ENCODE results near the gene LARGE1.

LARGE1 gene

GRCh38 chr22:33914699-33915098 lies 5.6 kb downstream of the LARGE1 start:
- no peak overlapping the region for H3K4me3 ChIP-seq (ENCODE audit: low read depth, low read length)
- TF ChIP-seq, protein P1, sequence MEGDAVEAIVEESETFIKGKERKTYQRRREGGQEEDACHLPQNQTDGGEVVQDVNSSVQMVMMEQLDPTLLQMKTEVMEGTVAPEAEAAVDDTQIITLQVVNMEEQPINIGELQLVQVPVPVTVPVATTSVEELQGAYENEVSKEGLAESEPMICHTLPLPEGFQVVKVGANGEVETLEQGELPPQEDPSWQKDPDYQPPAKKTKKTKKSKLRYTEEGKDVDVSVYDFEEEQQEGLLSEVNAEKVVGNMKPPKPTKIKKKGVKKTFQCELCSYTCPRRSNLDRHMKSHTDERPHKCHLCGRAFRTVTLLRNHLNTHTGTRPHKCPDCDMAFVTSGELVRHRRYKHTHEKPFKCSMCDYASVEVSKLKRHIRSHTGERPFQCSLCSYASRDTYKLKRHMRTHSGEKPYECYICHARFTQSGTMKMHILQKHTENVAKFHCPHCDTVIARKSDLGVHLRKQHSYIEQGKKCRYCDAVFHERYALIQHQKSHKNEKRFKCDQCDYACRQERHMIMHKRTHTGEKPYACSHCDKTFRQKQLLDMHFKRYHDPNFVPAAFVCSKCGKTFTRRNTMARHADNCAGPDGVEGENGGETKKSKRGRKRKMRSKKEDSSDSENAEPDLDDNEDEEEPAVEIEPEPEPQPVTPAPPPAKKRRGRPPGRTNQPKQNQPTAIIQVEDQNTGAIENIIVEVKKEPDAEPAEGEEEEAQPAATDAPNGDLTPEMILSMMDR (IDR thresholded peaks at IDR 0.05; ENCODE audit: low read depth, low read length), result no peak

- H3K4me3 ChIP-seq (ENCODE audit: low read depth, low read length), result no peak overlapping the region
- TF ChIP-seq, protein P1 (IDR thresholded peaks at IDR 0.05; ENCODE audit: low read depth, low read length), result no peak
Observed at GRCh38 chr22:33914131-33914530, 6.1 kb downstream of the LARGE1 start.

GRCh38 chr22:33913188-33913587 lies 7.1 kb downstream of the LARGE1 start:
- TF ChIP-seq, protein P1 (IDR thresholded peaks at IDR 0.05; ENCODE audit: low read depth, low read length), result no peak
- H3K4me3 ChIP-seq (ENCODE audit: low read depth, low read length), result no peak overlapping the region

DNA sequence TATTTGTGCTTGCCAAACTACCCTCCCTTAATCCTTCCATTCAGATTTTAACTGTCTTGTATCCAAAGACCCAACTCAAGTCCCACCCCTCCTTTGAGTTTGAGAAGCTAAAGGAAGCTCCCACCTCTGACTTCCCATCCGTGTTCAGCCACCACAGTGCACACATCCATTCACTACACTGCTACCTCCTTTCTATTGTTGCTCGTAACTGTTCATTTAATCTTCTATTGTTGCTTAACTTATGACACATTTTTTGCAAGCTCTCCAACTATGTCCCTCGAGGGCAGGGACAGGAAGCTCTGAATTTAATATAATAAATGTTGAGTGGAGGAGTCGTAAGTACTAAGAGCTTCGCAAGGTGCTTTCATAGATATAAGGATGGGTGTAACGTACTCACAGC lies 10.4 kb downstream of the LARGE1 start:
- no peak overlapping the region for H3K4me3 ChIP-seq (ENCODE audit: low read depth, low read length)

DNA sequence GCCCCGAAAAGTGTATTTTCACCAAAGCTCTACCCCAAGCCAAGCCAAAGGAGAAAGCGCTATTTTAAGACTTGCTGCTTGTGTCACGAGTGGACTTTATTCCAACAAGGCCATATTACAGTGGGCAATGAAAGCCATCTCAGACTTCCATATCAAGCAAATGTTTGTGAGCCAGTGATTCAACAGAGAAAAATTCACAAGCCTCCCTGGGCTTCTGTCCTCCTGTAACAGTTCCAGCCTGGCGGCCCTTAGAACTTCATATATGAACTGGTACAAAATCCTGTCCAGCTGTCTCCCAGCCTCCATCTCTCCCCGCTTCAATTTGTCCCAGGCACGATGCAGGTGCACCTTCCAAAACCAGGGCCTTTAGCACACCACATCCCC lies 11.2 kb downstream of the LARGE1 start:
- TF ChIP-seq, protein P1 (IDR thresholded peaks at IDR 0.05; ENCODE audit: low read depth, low read length), result no peak
- H3K4me3 ChIP-seq (ENCODE audit: low read depth, low read length), result no peak overlapping the region

More for the DNA sequence above, 10.4 kb downstream of the LARGE1 start:
- TF ChIP-seq, protein P1 (IDR thresholded peaks at IDR 0.05; ENCODE audit: low read depth, low read length), result no peak

DNA sequence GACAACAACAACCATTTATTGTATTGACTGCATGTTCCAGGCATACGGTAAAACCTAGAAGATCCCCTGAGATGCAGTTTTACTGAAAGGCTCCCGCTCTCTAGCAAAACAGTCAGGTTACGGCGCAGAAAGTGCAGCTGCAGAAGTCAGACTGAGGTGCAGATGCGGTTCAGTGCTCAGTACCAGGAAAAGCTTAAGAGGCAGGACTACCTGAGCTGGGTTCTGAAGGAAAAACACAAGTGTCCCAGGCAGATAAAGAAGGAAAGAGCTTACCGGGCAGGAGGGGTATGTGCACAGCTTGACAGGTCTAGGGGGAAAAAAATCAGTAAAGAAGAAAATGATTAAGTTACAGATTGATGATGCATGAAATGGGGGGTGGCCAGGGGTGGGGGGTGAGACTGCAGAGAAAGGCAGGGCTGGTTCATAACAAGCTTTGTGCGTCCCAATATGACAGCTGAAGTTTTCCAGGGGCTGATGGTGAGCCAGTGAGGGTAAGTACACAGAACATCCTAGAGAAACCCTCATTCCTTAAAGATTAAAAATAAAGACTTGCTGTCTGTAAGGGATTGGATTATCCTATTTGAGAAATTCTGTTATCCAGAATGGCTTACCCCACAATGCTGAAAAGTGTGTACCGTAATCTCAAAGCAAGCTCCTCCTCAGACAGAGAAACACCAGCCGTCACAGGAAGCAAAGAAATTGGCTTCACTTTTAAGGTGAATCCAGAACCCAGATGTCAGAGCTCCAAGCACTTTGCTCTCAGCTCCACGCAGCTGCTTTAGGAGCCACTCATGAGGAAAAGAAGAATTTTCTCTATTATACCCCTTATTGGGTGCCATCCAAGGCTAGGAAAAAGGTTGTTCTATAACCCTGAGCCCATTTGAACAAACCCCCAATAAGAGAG lies 11.9 kb downstream of the LARGE1 start:
- TF ChIP-seq, protein P1 (IDR thresholded peaks at IDR 0.05; ENCODE audit: low read depth, low read length), result no peak
- no peak overlapping the region for H3K4me3 ChIP-seq (ENCODE audit: low read depth, low read length)

DNA sequence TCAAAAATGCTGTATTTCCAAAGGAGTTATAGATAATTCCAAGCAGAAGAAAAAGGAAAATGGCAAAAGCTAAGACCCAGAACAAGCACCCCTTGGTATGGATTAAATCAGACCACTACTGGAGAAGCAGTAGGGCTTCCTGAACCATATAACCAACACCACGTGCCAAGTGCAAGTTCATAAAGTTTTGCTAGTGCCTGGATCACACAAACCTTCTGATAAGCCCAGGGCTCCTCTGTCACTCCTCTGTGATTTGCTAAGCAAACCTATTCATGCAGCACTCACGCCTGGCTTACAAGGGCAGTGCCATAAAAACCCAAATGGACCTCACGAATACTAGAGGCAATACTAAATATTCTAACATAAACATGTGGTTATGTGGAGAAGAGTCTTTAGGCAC lies 13.3 kb downstream of the LARGE1 start:
- no peak overlapping the region for H3K4me3 ChIP-seq (ENCODE audit: low read depth, low read length)
- TF ChIP-seq, protein P1 (IDR thresholded peaks at IDR 0.05; ENCODE audit: low read depth, low read length), result no peak
